OCI-LY1 (cell line): Measurements from ENCODE around the gene LRFN3.

Experiments
- EZH2 ChIP-seq: fragments of 200-600 bp; sonication (generic), shearing (Covaris generic); IDR thresholded peaks from 2 replicates; pipeline ENCODE4 v1.8.0; 2017; ENCODE audit warnings: borderline replicate concordance, mixed run types, mild to moderate bottlenecking, antibody characterized with exemption, low read length, moderate library complexity, mixed read lengths
- TF ChIP-seq, protein P1 (sequence below): fragments of 200-600 bp; sonication (generic), shearing (Covaris generic); IDR thresholded peaks from 2 replicates; pipeline ENCODE4 v1.5.1; 2017; ENCODE audit warnings: mild to moderate bottlenecking, antibody characterized with exemption, low read length, moderate library complexity, mixed read lengths

DNA sequence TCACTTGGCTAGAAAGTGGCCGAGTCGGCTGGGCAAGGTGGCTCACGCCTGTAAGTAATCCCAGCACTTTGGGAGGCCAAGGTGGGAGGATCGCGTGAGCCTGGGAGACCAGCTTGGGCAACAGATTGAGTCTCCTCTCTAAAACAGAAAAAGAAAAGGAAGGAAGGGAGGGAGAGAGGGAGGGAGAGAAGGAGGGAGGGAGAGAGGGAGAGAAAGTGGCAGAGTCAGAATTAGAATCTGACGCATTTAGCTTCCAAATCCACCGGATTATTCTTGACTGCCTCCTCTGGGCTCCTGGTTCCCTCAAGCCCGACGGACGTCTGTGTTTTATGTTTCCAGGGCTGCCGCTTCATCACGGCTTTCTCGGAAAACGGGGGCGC lies 22.5 kb downstream of the LRFN3 start:
- TF ChIP-seq, protein P1, sequence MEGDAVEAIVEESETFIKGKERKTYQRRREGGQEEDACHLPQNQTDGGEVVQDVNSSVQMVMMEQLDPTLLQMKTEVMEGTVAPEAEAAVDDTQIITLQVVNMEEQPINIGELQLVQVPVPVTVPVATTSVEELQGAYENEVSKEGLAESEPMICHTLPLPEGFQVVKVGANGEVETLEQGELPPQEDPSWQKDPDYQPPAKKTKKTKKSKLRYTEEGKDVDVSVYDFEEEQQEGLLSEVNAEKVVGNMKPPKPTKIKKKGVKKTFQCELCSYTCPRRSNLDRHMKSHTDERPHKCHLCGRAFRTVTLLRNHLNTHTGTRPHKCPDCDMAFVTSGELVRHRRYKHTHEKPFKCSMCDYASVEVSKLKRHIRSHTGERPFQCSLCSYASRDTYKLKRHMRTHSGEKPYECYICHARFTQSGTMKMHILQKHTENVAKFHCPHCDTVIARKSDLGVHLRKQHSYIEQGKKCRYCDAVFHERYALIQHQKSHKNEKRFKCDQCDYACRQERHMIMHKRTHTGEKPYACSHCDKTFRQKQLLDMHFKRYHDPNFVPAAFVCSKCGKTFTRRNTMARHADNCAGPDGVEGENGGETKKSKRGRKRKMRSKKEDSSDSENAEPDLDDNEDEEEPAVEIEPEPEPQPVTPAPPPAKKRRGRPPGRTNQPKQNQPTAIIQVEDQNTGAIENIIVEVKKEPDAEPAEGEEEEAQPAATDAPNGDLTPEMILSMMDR: no peak
- no peak for TF ChIP-seq EZH2
